T-helper 17 cell (primary cell): ENCODE data around the gene BEND6. TPM values are rescaled to one million over a fixed set of nuclear protein-coding genes. Genes with fewer than 3 reads are reported as not detected.

Source experiments
- ATAC-seq: fragments of 150-1000 bp; cut with Tn5 transposase; 2 replicates; pipeline ENCODE4 v1.10.0; 2021; ENCODE audit warnings: mild to moderate bottlenecking, moderate library complexity
- DNase-seq, 3 donors: peaks; one replicate each; pipeline versions ENCODE4 v3.0.0 to v3.0.0-alpha.2; 2020 to 2021
- H3K9me3 ChIP-seq: one replicate; pipeline ENCODE4 v1.7.0; 2013; ENCODE audit warnings: low read length, mild to moderate bottlenecking; ENCODE audit not compliant: control insufficient read depth, poor library complexity, severe bottlenecking
- H3K27ac Mint-ChIP-seq: one replicate; pipeline ENCODE4 v1.8.0; 2022; ENCODE audit warnings: mild to moderate bottlenecking, moderate library complexity, mixed read lengths
- H3K27me3 Mint-ChIP-seq: one replicate; pipeline ENCODE4 v1.8.0; 2022; ENCODE audit warnings: mixed read lengths
- H3K36me3 Mint-ChIP-seq: one replicate; pipeline ENCODE4 v1.8.0; 2022; ENCODE audit warnings: low read depth, mixed read lengths
- H3K4me1 Mint-ChIP-seq: one replicate; pipeline ENCODE4 v1.8.0; 2022; ENCODE audit warnings: mild to moderate bottlenecking, mixed read lengths
- H3K4me3 Mint-ChIP-seq: one replicate; pipeline ENCODE4 v1.8.0; 2022; ENCODE audit warnings: mild to moderate bottlenecking, moderate library complexity, mixed read lengths
- total RNA-seq, 4 donors: library from RNA in 2 of 4; stranded (reverse) in 2 of 4; gene quantifications; one replicate each; pipeline ENCODE4 v1.2.3 and lab custom pipeline; 2022 to 2026

Gene BEND6
- total RNA-seq, 2 donors from 2014 or later: not detected

- ATAC-seq (no peak), DNase-seq (no peak)
- H3K4me1 Mint-ChIP-seq: no peaks in the 10 kb centered on the region
- no peak overlapping the region for H3K27ac Mint-ChIP-seq
- no peaks in the 10 kb centered on the region for H3K9me3 ChIP-seq
- no peak overlapping the region for H3K4me3 Mint-ChIP-seq
- H3K27me3 Mint-ChIP-seq: peaks cover 60% of the 10 kb centered on the region
- no peaks in the 10 kb centered on the region for H3K36me3 Mint-ChIP-seq
These were observed 27.1 kb upstream of the BEND6 start for GRCh38 chr6:56927538-56928453.

DNA sequence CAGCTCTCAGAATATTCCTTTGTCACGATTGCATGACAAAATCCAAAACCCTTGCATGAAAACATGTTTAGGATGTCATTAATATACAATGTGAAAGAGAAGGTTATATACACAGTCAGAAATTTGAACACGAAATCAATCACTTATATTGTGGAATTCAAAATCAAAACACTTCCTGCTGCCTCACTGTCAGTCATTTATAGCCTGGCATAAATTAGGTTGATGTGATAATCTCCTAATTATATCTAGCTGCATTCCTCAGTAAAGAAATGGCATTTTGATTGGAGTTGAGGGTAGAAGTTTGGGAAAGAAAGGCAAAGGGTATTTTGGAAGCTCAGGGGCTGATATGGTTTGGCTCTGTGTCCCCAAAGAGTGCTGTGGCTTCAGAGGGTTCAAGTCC, 24.1 kb upstream of the BEND6 start:
- Mint-ChIP-seq H3K4me1 (peaks cover 4% of the 10 kb centered on the region), H3K27ac (no peak overlapping the region), H3K36me3 (no peaks in the 10 kb centered on the region), H3K4me3 (no peak overlapping the region), H3K27me3 (peaks cover 54% of the 10 kb centered on the region)
- H3K9me3 ChIP-seq: no peaks in the 10 kb centered on the region
- ATAC-seq (no peak), DNase-seq (no peak)

GRCh38 chr6:56932910-56933477, 21.9 kb upstream of the BEND6 start:
- peaks cover 41% of the 10 kb centered on the region for H3K27me3 Mint-ChIP-seq
- H3K4me3 Mint-ChIP-seq: no peak overlapping the region
- DNase-seq (no peak), ATAC-seq (no peak)
- H3K4me1 Mint-ChIP-seq: peaks cover 4% of the 10 kb centered on the region
- no peaks in the 10 kb centered on the region for H3K36me3 Mint-ChIP-seq
- no peaks in the 10 kb centered on the region for H3K9me3 ChIP-seq
- no peak overlapping the region for H3K27ac Mint-ChIP-seq

DNA sequence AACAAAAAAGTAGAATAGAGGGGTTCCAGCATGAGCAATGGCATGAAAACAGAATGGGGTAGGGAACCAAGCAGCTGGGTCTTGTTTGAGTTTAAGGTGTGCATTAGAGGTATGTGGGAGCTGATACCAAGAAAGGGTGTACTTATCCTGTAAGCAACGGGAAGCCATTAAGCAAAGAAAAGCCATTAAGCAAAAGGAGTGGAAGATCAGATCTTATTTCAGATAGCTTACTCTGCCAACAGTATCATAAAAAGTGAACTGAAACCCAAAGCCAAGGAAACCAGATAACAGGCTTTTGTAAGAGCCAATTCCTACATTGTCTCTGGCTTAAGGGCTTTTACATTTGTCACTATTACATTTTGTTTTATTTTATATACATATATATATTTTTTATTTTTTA, 21.3 kb upstream of the BEND6 start:
- no peak overlapping the region for H3K27ac Mint-ChIP-seq
- H3K27me3 Mint-ChIP-seq: peaks cover 42% of the 10 kb centered on the region
- no peaks in the 10 kb centered on the region for H3K9me3 ChIP-seq
- H3K4me3 Mint-ChIP-seq: no peak overlapping the region
- ATAC-seq: no peak
- peaks cover 4% of the 10 kb centered on the region for H3K4me1 Mint-ChIP-seq
- no peaks in the 10 kb centered on the region for H3K36me3 Mint-ChIP-seq
- DNase-seq: no peak

GRCh38 chr6:56934876-56935275, 20.0 kb upstream of the BEND6 start:
- Mint-ChIP-seq H3K4me1 (peaks cover 4% of the 10 kb centered on the region), H3K27me3 (peaks cover 43% of the 10 kb centered on the region), H3K36me3 (no peaks in the 10 kb centered on the region), H3K27ac (no peak overlapping the region), H3K4me3 (no peak overlapping the region)
- no peaks in the 10 kb centered on the region for H3K9me3 ChIP-seq
- DNase-seq (no peak), ATAC-seq (no peak)

DNA sequence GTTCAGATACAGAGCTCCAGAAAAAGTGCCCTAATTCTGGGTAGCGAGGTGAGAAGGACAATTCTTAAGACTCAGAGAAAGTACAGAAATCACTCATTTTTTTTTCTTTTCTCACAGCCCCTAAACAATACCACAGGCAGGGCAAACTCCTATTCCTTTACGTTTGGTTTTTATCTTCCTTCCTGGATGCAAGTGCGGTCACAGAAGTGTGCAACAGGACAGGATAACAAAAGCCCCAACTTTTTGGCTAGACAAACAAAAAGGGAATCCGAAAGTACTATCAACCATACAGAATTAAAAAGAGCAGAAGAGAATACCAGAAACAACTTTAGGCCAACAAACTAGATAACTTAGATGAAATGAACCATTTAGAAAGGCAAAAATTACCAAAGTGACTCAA, 18.4 kb upstream of the BEND6 start:
- Mint-ChIP-seq H3K4me3 (no peak overlapping the region), H3K4me1 (peaks cover 4% of the 10 kb centered on the region), H3K36me3 (no peaks in the 10 kb centered on the region), H3K27me3 (peaks cover 34% of the 10 kb centered on the region), H3K27ac (no peak overlapping the region)
- ATAC-seq: no peak
- peaks cover 7% of the 10 kb centered on the region for H3K9me3 ChIP-seq
- DNase-seq: no peak

DNA sequence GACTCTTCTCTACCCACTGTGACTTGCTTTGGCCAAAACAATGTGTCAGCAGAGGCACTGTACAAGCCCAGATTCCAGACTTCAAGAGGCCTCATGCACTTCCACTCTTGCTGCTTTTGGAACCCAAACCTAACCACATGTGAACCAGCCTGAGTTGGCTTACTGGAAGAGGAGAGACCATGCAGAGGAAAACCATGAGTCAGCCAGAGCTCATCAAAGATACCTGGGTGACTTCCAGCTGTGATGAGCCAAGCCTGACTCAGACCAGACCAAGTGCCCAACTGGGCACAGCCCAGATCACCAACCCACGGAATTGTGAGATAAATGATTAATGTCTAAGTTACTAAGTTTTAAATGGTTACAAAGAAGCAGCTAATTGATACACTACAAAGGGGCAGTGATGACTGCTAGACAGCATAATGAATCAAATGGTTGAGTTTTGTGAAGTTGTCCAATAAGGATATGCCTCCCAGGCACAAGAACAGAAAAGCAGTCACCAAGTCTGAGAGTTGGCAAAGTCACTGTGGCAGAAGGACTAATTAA, 16.2 kb upstream of the BEND6 start:
- H3K4me3 Mint-ChIP-seq: no peak overlapping the region
- H3K9me3 ChIP-seq: peaks cover 10% of the 10 kb centered on the region
- no peak overlapping the region for H3K27ac Mint-ChIP-seq
- peaks cover 16% of the 10 kb centered on the region for H3K27me3 Mint-ChIP-seq
- DNase-seq (no peak), ATAC-seq (no peak)
- no peaks in the 10 kb centered on the region for H3K4me1 Mint-ChIP-seq
- no peaks in the 10 kb centered on the region for H3K36me3 Mint-ChIP-seq

- DNase-seq (no peak), ATAC-seq (no peak)
- Mint-ChIP-seq H3K27me3 (peaks cover 31% of the 10 kb centered on the region), H3K36me3 (no peaks in the 10 kb centered on the region), H3K4me3 (no peak overlapping the region), H3K4me1 (no peaks in the 10 kb centered on the region), H3K27ac (no peak overlapping the region)
- H3K9me3 ChIP-seq: peaks cover 10% of the 10 kb centered on the region
These were observed 14.4 kb upstream of the BEND6 start for GRCh38 chr6:56940463-56940862.

- Mint-ChIP-seq H3K4me1 (no peaks in the 10 kb centered on the region), H3K4me3 (no peak overlapping the region), H3K27ac (no peak overlapping the region), H3K36me3 (no peaks in the 10 kb centered on the region), H3K27me3 (peaks cover 35% of the 10 kb centered on the region)
- DNase-seq (no peak), ATAC-seq (no peak)
- peaks cover 10% of the 10 kb centered on the region for H3K9me3 ChIP-seq
These were observed 13.9 kb upstream of the BEND6 start for GRCh38 chr6:56940977-56941376.

DNA sequence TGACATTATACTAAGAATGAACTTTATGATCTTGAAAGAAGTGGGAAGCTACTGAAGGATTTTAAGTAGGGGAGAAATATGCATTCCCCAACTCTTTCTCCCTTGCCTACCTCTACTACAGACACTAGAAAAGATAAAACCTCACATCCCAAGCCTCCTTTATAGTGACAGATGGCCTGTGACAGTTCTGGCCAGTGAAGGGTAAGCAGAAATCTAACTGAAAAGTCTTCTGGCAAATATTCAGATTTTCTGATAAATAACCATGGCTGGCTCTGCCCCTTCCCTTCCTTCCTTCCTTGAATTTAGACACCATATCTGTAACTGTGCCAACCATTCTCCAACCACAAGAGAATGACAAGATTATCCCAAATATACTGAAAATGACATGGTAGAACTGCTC, 10.2 kb upstream of the BEND6 start:
- H3K4me1 Mint-ChIP-seq: no peaks in the 10 kb centered on the region
- H3K36me3 Mint-ChIP-seq: no peaks in the 10 kb centered on the region
- H3K27me3 Mint-ChIP-seq: peaks cover 50% of the 10 kb centered on the region
- H3K9me3 ChIP-seq: peaks cover 10% of the 10 kb centered on the region
- no peak for DNase-seq
- no peak overlapping the region for H3K27ac Mint-ChIP-seq
- H3K4me3 Mint-ChIP-seq: no peak overlapping the region
- no peak for ATAC-seq

DNA sequence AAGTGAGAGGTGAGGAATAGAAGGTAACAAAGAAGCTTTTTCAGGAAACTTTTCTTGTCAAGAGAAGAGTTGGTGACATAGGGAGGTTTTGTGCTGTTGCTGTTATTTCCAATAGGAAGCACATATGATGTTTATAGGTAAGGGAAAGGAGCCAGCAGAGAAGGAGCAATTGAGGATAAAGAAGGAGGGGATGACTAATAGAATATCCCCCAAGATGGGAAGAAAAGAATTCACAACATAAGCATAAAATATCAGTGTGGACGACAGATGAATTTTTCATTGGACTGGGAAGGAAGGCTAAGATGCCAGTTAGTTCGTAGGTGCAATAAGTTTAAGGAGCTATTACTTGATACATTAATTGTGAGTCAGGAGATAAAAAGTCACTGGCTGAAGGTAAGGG, 8.5 kb upstream of the BEND6 start:
- H3K36me3 Mint-ChIP-seq: no peaks in the 10 kb centered on the region
- ATAC-seq (no peak), DNase-seq (no peak)
- no peaks in the 10 kb centered on the region for H3K4me1 Mint-ChIP-seq
- H3K27ac Mint-ChIP-seq: no peak overlapping the region
- peaks cover 4% of the 10 kb centered on the region for H3K9me3 ChIP-seq
- H3K4me3 Mint-ChIP-seq: no peak overlapping the region
- H3K27me3 Mint-ChIP-seq: peaks cover 57% of the 10 kb centered on the region

DNA sequence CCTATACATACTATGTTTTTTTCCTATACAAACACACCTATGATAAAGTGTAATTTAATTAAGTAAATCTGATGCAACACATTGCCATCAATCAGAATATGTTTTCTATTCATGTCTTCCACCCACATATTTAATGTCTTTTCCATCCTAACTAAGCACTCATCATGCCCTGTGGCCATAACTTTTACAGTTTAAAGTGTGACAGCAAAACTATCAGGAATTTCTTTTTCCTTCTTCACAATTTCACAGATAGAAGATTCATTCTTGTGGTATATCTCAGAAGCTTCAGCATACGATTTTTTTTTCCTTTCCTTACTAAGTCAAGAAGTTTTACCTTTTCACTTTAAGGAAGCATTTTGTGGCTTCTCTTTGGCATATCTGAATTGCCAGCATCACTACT, 7.0 kb upstream of the BEND6 start:
- no peak overlapping the region for H3K27ac Mint-ChIP-seq
- H3K36me3 Mint-ChIP-seq: no peaks in the 10 kb centered on the region
- H3K27me3 Mint-ChIP-seq: peaks cover 61% of the 10 kb centered on the region
- DNase-seq: no peak
- no peak overlapping the region for H3K4me3 Mint-ChIP-seq
- no peak for ATAC-seq
- no peaks in the 10 kb centered on the region for H3K4me1 Mint-ChIP-seq
- no peaks in the 10 kb centered on the region for H3K9me3 ChIP-seq

- ATAC-seq: no peak
- no peak overlapping the region for H3K4me3 Mint-ChIP-seq
These were observed 5.6 kb upstream of the BEND6 start for GRCh38 chr6:56949265-56949664.

More at GRCh38 chr6:56949265-56949664, 5.6 kb upstream of the BEND6 start:
- Mint-ChIP-seq H3K27ac (no peak overlapping the region), H3K36me3 (peaks cover under 1% of the 10 kb centered on the region), H3K4me1 (peaks cover 7% of the 10 kb centered on the region), H3K27me3 (peaks cover 72% of the 10 kb centered on the region)
- H3K9me3 ChIP-seq: no peaks in the 10 kb centered on the region
- no peak for DNase-seq
